Keratinocyte (primary cell): ENCODE results near the gene CCDC107. TPM values are rescaled to one million over a fixed set of nuclear protein-coding genes. Genes with fewer than 3 reads are reported as not detected.

Experiments
- DNase-seq: peaks from one replicate; pipeline ENCODE4 v3.0.0-alpha.2; 2011; ENCODE audit warnings: low read depth, missing footprints, low spot score
- FAIRE-seq: peaks from 2 replicates; lab custom pipeline; 2011; peaks lifted over from hg19 to GRCh38; lab: Jason Lieb, UNC
- H2AFZ ChIP-seq: 2 replicates; pipeline ENCODE4 v1.6.0; 2012; ENCODE audit warnings: low read length, control low read depth, inconsistent platforms; ENCODE audit not compliant: control insufficient read depth
- H3K27ac ChIP-seq: 2 replicates; pipeline ENCODE4 v1.5.1; 2011; ENCODE audit warnings: low read length; ENCODE audit not compliant: control insufficient read depth, insufficient read depth
- H3K27me3 ChIP-seq: 3 replicates; pipeline ENCODE4 v1.6.0; 2011; ENCODE audit warnings: low read length; ENCODE audit not compliant: control insufficient read depth, insufficient read depth; ENCODE audit errors: extremely low read depth
- H3K36me3 ChIP-seq, 2 experiments: 2 replicates in 1 of 2; 3 replicates in 1 of 2; pipeline ENCODE4 v1.5.1; 2011; ENCODE audit warnings: low read length in 2 of 2, mild to moderate bottlenecking in 1 of 2; ENCODE audit not compliant: control insufficient read depth in 2 of 2, insufficient read depth in 2 of 2; ENCODE audit errors: extremely low read depth in 1 of 2
- H3K4me1 ChIP-seq: 3 replicates; pipeline ENCODE4 v1.5.1; 2011; ENCODE audit warnings: low read length; ENCODE audit not compliant: control insufficient read depth, insufficient read depth; ENCODE audit errors: extremely low read depth
- H3K4me2 ChIP-seq: 3 replicates; pipeline ENCODE4 v1.6.0; 2011; ENCODE audit warnings: low read depth, low read length; ENCODE audit not compliant: control insufficient read depth, insufficient read depth; ENCODE audit errors: extremely low read depth
- H3K4me3 ChIP-seq, 3 experiments: fragments of 200-600 bp in 1 of 3; sonication (generic) in 1 of 3; 2 replicates in 2 of 3; 3 replicates in 1 of 3; pipeline ENCODE4 v1.5.1; 2011 to 2016; ENCODE audit warnings: low read length in 3 of 3, mild to moderate bottlenecking in 3 of 3, control low read depth in 2 of 3, inconsistent platforms in 1 of 3, low read depth in 1 of 3, mixed read lengths in 1 of 3, mixed run types in 1 of 3, moderate library complexity in 1 of 3; ENCODE audit not compliant: control insufficient read depth in 2 of 3, insufficient read depth in 2 of 3; ENCODE audit errors: extremely low read depth in 1 of 3
- H3K79me2 ChIP-seq: 2 replicates; pipeline ENCODE4 v1.6.0; 2012; ENCODE audit warnings: low read length; ENCODE audit not compliant: control insufficient read depth, insufficient read depth
- H3K9ac ChIP-seq: 3 replicates; pipeline ENCODE4 v1.6.0; 2011; ENCODE audit warnings: low read length; ENCODE audit not compliant: control insufficient read depth, insufficient read depth; ENCODE audit errors: extremely low read depth
- H3K9me1 ChIP-seq: 3 replicates; pipeline ENCODE4 v1.6.0; 2011; ENCODE audit warnings: low read length; ENCODE audit not compliant: control insufficient read depth, insufficient read depth; ENCODE audit errors: extremely low read depth
- H3K9me3 ChIP-seq: 2 replicates; pipeline ENCODE4 v1.5.1; 2012; ENCODE audit warnings: low read depth, low read length; ENCODE audit not compliant: control insufficient read depth
- H4K20me1 ChIP-seq: 3 replicates; pipeline ENCODE4 v1.6.0; 2011; ENCODE audit warnings: low read length; ENCODE audit not compliant: control insufficient read depth, insufficient read depth; ENCODE audit errors: extremely low read depth
- EZH2 ChIP-seq: IDR thresholded peaks from one replicate; pipeline ENCODE4 v1.6.1; 2012; ENCODE audit warnings: inconsistent platforms, mild to moderate bottlenecking, low read length, moderate library complexity
- dilution Hi-C: fragments of 300-500 bp; cut with MboI; formaldehyde crosslinking; loops from one replicate; pipeline ENCODE4 v1.7.0; 2020; ENCODE audit warnings: low sequenced_read_pairs; ENCODE audit not compliant: extremely low pct_ligation_motif_present
- polyA plus RNA-seq, 5 experiments: library from polyadenylated mRNA; depleted of rRNA in 3 of 5; stranded (reverse) in 3 of 5; stranded (forward) in 1 of 5; unstranded in 1 of 5; fragments of >200 nt; gene quantifications; 1 replicate in 1 of 5; 2 replicates in 3 of 5; 3 replicates in 1 of 5; pipeline versions ENCODE4 v1.2.1 to v1.2.3, GENCODE V29; 2011 to 2012; ENCODE audit warnings: missing spikeins in 2 of 5, low read depth in 1 of 5, low replicate concordance in 1 of 5
- TF ChIP-seq, protein P1 (sequence below), 3 experiments: IDR thresholded peaks in 1 of 3; conservative IDR thresholded peaks in 1 of 3; optimal IDR thresholded peaks in 1 of 3; 2 replicates in 2 of 3; 3 replicates in 1 of 3; pipeline versions ENCODE3 to v1.5.1; 2011; ENCODE audit warnings: low read length in 3 of 3, mild to moderate bottlenecking in 3 of 3, moderate library complexity in 2 of 3, control low read depth in 1 of 3, inconsistent platforms in 1 of 3; ENCODE audit not compliant: insufficient read depth in 2 of 3; ENCODE audit errors: extremely low read depth in 1 of 3

The CCDC107 gene
- polyA plus RNA-seq, 1 donor (not counting 4 experiments of a cell fraction or from before 2014, with no cell fraction given) = 10.5 TPM

DNA sequence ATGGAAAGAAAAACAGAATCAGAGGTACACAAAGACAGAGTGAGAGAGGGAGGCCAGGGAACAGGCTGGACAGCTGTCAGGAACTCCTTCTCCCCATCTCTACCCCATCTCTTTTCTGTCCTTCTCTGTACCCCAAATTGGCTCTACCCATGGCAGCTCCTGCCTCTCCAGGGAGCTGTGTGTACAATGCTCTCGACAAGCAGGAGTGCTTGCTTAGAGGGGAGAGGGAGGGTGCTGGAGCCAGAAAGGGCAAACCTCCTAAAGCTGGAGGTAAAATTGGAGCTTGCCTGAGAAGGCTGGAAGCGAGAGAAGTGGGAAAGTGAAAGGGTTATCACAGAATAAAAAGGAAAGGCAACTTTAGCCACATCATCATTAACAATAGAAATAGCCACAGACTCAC is 25.2 kb downstream of the CCDC107 start:
- H3K4me1 ChIP-seq = peaks cover 4% of the 10 kb centered on the region
- no peaks in the 10 kb centered on the region for H3K27me3 ChIP-seq
- peaks cover 4 to 6% of the 10 kb centered on the region in 2 experiments for H3K36me3 ChIP-seq
- no peak for DNase-seq
- no peak overlapping the region for H3K4me2 ChIP-seq
- dilution Hi-C loops = no loop called here
- no peak for FAIRE-seq
- no peaks in the 10 kb centered on the region for H3K79me2 ChIP-seq
- no peak overlapping the region for H2AFZ ChIP-seq
- H4K20me1 ChIP-seq = no peaks in the 10 kb centered on the region
- H3K9me3 ChIP-seq = no peaks in the 10 kb centered on the region
- H3K4me3 ChIP-seq = no peak overlapping the region
- H3K9me1 ChIP-seq = no peaks in the 10 kb centered on the region
- H3K9ac ChIP-seq = no peak overlapping the region
- TF ChIP-seq, protein P1, sequence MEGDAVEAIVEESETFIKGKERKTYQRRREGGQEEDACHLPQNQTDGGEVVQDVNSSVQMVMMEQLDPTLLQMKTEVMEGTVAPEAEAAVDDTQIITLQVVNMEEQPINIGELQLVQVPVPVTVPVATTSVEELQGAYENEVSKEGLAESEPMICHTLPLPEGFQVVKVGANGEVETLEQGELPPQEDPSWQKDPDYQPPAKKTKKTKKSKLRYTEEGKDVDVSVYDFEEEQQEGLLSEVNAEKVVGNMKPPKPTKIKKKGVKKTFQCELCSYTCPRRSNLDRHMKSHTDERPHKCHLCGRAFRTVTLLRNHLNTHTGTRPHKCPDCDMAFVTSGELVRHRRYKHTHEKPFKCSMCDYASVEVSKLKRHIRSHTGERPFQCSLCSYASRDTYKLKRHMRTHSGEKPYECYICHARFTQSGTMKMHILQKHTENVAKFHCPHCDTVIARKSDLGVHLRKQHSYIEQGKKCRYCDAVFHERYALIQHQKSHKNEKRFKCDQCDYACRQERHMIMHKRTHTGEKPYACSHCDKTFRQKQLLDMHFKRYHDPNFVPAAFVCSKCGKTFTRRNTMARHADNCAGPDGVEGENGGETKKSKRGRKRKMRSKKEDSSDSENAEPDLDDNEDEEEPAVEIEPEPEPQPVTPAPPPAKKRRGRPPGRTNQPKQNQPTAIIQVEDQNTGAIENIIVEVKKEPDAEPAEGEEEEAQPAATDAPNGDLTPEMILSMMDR (optimal IDR thresholded peaks at IDR 0.05 in 1 of 3, IDR thresholded peaks at IDR 0.05 in 1 of 3, conservative IDR thresholded peaks at IDR 0.05 in 1 of 3; ENCODE audit: extremely low read depth in 1 of 3, insufficient read depth in 2 of 3, low read length in 3 of 3) = no peak
- TF ChIP-seq EZH2 = no peak
- no peak overlapping the region for H3K27ac ChIP-seq

DNA sequence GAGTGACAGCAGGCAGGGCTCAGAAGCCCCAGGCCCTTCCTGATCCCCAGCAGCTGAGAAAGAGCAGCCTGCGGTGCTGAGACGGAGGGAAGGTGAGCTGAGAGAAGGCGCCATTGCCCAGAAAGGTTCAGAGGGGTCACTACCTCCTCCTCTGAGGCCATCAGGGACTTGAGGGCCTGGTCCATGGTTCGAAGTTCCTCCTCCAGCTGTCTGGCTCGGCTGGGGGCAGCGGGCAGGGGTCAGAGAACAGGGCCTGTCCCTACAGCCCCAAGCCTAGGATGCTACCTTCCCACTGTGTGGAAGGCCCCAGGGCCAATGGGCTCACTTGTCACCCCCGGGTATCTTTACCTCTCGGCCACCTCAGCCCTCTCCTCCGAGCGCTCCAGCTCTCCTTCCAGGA is 26.8 kb downstream of the CCDC107 start:
- Histone ChIP-seq H4K20me1 (no peaks in the 10 kb centered on the region), H3K4me2 (no peak overlapping the region), H3K27me3 (no peaks in the 10 kb centered on the region), H3K79me2 (no peaks in the 10 kb centered on the region), H3K9me3 (no peaks in the 10 kb centered on the region), H3K27ac (no peak overlapping the region), H3K4me3 (no peak overlapping the region), H2AFZ (no peak overlapping the region), H3K9ac (no peak overlapping the region), H3K9me1 (no peaks in the 10 kb centered on the region), H3K4me1 (peaks cover 16% of the 10 kb centered on the region), H3K36me3 (peaks cover 4 to 6% of the 10 kb centered on the region in 2 experiments)
- dilution Hi-C loops = no loop called here
- TF ChIP-seq EZH2 = no peak
- TF ChIP-seq, protein P1 (optimal IDR thresholded peaks at IDR 0.05 in 1 of 3, IDR thresholded peaks at IDR 0.05 in 1 of 3, conservative IDR thresholded peaks at IDR 0.05 in 1 of 3; ENCODE audit: extremely low read depth in 1 of 3, insufficient read depth in 2 of 3, low read length in 3 of 3) = no peak
- DNase-seq (no peak), FAIRE-seq (no peak)
